ENCODE data around the gene ZNF236. TPM values are rescaled to one million over a fixed set of nuclear protein-coding genes. Genes with fewer than 3 reads are reported as not detected.

ZNF236 gene
- total and polyA plus RNA-seq, 4 donors = 0.83 to 8.2 (median 5.0) TPM

GRCh38 chr18:76996429-76996828 is 174.1 kb downstream of the ZNF236 start (continued):
- TF ChIP-seq ZBTB33 (IDR thresholded peaks at IDR 0.05) = no peak

GRCh38 chr18:76997951-76998808 is 175.8 kb downstream of the ZNF236 start:
- no peaks in the 10 kb centered on the region for H3K36me3 ChIP-seq (ENCODE audit: control insufficient read depth in 4 of 4, insufficient read depth in 3 of 4, low read depth in 1 of 4, low read length in 3 of 4)
- H3K4me3 ChIP-seq (ENCODE audit: low read depth in 1 of 3, low read length in 3 of 3) = no peak overlapping the region
- no peaks in the 10 kb centered on the region for H3K9me3 ChIP-seq (ENCODE audit: control insufficient read depth in 4 of 4, low read length in 3 of 4)
- 92% methylated on average over 38 of the region's 38 CpGs for WGBS
- peaks cover 0 to 2% (median 0%) of the 10 kb centered on the region in 4 donors for H3K4me1 ChIP-seq (ENCODE audit: control insufficient read depth in 4 of 4, insufficient read depth in 4 of 4, low read length in 3 of 4)
- no peak overlapping the region for H3K9ac ChIP-seq (ENCODE audit: low read depth in 1 of 2, low read length in 2 of 2)
- TF ChIP-seq RXRA (IDR thresholded peaks at IDR 0.05) = no peak
- TF ChIP-seq REST (IDR thresholded peaks at IDR 0.05) = no peak
- no peak for TF ChIP-seq RAD21 (IDR thresholded peaks at IDR 0.05)
- TF ChIP-seq SP1 (IDR thresholded peaks at IDR 0.05) = no peak
- no peak for TF ChIP-seq ZBTB33 (IDR thresholded peaks at IDR 0.05)
- TF ChIP-seq HNF4A (conservative IDR thresholded peaks at IDR 0.05) = no peak
- no peak for TF ChIP-seq EGR1 (IDR thresholded peaks at IDR 0.05; ENCODE audit: low read depth in 2 of 2)
- no peak for TF ChIP-seq FOXA1 (IDR thresholded peaks at IDR 0.05)
- TF ChIP-seq ATF3 (IDR thresholded peaks at IDR 0.05) = no peak
- TF ChIP-seq HNF4G (IDR thresholded peaks at IDR 0.05) = no peak
- no peak for TF ChIP-seq TAF1 (conservative IDR thresholded peaks at IDR 0.05)
- no peak for TF ChIP-seq MAX (IDR thresholded peaks at IDR 0.05)
- no peak for TF ChIP-seq CTCF (IDR thresholded peaks at IDR 0.05; ENCODE audit: low read depth, low read length, missing input control)
- no peak for TF ChIP-seq NR2F2 (IDR thresholded peaks at IDR 0.05)
- TF ChIP-seq YY1 (IDR thresholded peaks at IDR 0.05) = no peak
- no peak for TF ChIP-seq GABPA (IDR thresholded peaks at IDR 0.05 in 1 of 2, conservative IDR thresholded peaks at IDR 0.05 in 1 of 2)
- DNase-seq (ENCODE audit: low spot score) = no peak
- H3K27ac ChIP-seq (ENCODE audit: low read depth in 1 of 2, low read length in 2 of 2) = no peak overlapping the region
- H3K27me3 ChIP-seq (ENCODE audit: control insufficient read depth in 4 of 4, insufficient read depth in 4 of 4, low read length in 3 of 4) = no peaks in the 10 kb centered on the region

All from liver (tissue), 9 donors.